ENCODE results near the gene TNNI3K. TPM values are rescaled to one million over a fixed set of nuclear protein-coding genes. Genes with fewer than 3 reads are reported as not detected.

The TNNI3K gene
- total RNA-seq, 1 experiment from 2014 or later = not detected

GRCh38 chr1:74266001-74266400, 30.8 kb downstream of the TNNI3K start:
- Histone ChIP-seq H3K9ac (ENCODE audit: low read length) (no peak overlapping the region), H3K79me2 (ENCODE audit: low read length) (no peaks in the 10 kb centered on the region), H3K36me3 (ENCODE audit: low read depth, low read length) (no peaks in the 10 kb centered on the region), H4K20me1 (ENCODE audit: low read length) (no peaks in the 10 kb centered on the region; the same call in 1 of the 2 replicates), H3K4me1 (ENCODE audit: insufficient read depth, low read length) (no peaks in the 10 kb centered on the region), H3K4me2 (ENCODE audit: low read length) (no peak overlapping the region), H3K4me3 (ENCODE audit: low read length) (no peak overlapping the region), H2AFZ (ENCODE audit: low read length) (no peak overlapping the region), H3K27me3 (ENCODE audit: low read length) (peaks cover 22% of the 10 kb centered on the region), H3K9me2 (replicated peaks; ENCODE audit: low read length) (no peaks in the 10 kb centered on the region), H3F3A (ENCODE audit: low read length, unreplicated experiment) (no peaks in the 10 kb centered on the region), H3K27ac (ENCODE audit: low read length) (no peak overlapping the region), H3K9me3 (ENCODE audit: low read length) (no peaks in the 10 kb centered on the region)
- no peak for ATAC-seq
- ChIA-PET CTCF (no interaction called here), POLR2A (ENCODE audit: unreplicated experiment) (no interaction called here)
- no peak for TF ChIP-seq CTCF (conservative IDR thresholded peaks at IDR 0.05; ENCODE audit: low read depth, low read length)
- TF ChIP-seq EZH2phosphoT487 (IDR thresholded peaks at IDR 0.05; ENCODE audit: borderline replicate concordance, low read length) = no peak
- no peak for TF ChIP-seq EZH2 (IDR thresholded peaks at IDR 0.05; ENCODE audit: low read length, unreplicated experiment)
- intact Hi-C loops (cut with micrococcal nuclease) = no loop called here
- DNase-seq = no peak
- BruUV-seq (replicated peaks) = no TSS peak

GRCh38 chr1:74271503-74271902, 36.3 kb downstream of the TNNI3K start:
- H3K27me3 ChIP-seq (ENCODE audit: low read length) = 0 out of 2 replicates have a peak, but pooled peaks cover 10% of the 10 kb centered on the region
- H4K20me1 ChIP-seq (ENCODE audit: low read length) = no peaks in the 10 kb centered on the region; the same call in 1 of the 2 replicates
- no peak overlapping the region for H3K4me2 ChIP-seq (ENCODE audit: low read length)
- no peak for DNase-seq
- POLR2A ChIA-PET (ENCODE audit: unreplicated experiment) = no interaction called here
- CTCF ChIA-PET = no interaction called here
- H3K4me3 ChIP-seq (ENCODE audit: low read length) = no peak overlapping the region
- H3K9me3 ChIP-seq (ENCODE audit: low read length) = no peaks in the 10 kb centered on the region
- H3K4me1 ChIP-seq (ENCODE audit: insufficient read depth, low read length) = no peaks in the 10 kb centered on the region
- TF ChIP-seq EZH2phosphoT487 (IDR thresholded peaks at IDR 0.05; ENCODE audit: borderline replicate concordance, low read length) (no peak), EZH2 (IDR thresholded peaks at IDR 0.05; ENCODE audit: low read length, unreplicated experiment) (no peak), CTCF (conservative IDR thresholded peaks at IDR 0.05; ENCODE audit: low read depth, low read length) (peak; percentile 26; the same call in 1 of the 2 replicates)
- H3K9ac ChIP-seq (ENCODE audit: low read length) = no peak overlapping the region
- H2AFZ ChIP-seq (ENCODE audit: low read length) = no peak overlapping the region
- no peaks in the 10 kb centered on the region for H3F3A ChIP-seq (ENCODE audit: low read length, unreplicated experiment)
- H3K9me2 ChIP-seq (replicated peaks; ENCODE audit: low read length) = no peaks in the 10 kb centered on the region
- intact Hi-C loops (cut with micrococcal nuclease) = no loop called here
- BruUV-seq (replicated peaks) = no TSS peak
- no peak for ATAC-seq
- H3K79me2 ChIP-seq (ENCODE audit: low read length) = no peaks in the 10 kb centered on the region
- no peaks in the 10 kb centered on the region for H3K36me3 ChIP-seq (ENCODE audit: low read depth, low read length)
- no peak overlapping the region for H3K27ac ChIP-seq (ENCODE audit: low read length)

GRCh38 chr1:74280642-74281396, 45.6 kb downstream of the TNNI3K start:
- CTCF ChIA-PET = no interaction called here
- Histone ChIP-seq H3K9me3 (ENCODE audit: low read length) (no peaks in the 10 kb centered on the region), H3K27me3 (ENCODE audit: low read length) (no peaks in the 10 kb centered on the region), H3K9me2 (replicated peaks; ENCODE audit: low read length) (no peaks in the 10 kb centered on the region), H3K27ac (ENCODE audit: low read length) (no peak overlapping the region), H3K4me1 (ENCODE audit: insufficient read depth, low read length) (no peaks in the 10 kb centered on the region), H3K79me2 (ENCODE audit: low read length) (no peaks in the 10 kb centered on the region), H4K20me1 (ENCODE audit: low read length) (no peaks in the 10 kb centered on the region), H2AFZ (ENCODE audit: low read length) (no peak overlapping the region), H3K9ac (ENCODE audit: low read length) (no peak overlapping the region), H3F3A (ENCODE audit: low read length, unreplicated experiment) (no peaks in the 10 kb centered on the region), H3K4me3 (ENCODE audit: low read length) (no peak overlapping the region), H3K4me2 (ENCODE audit: low read length) (no peak overlapping the region), H3K36me3 (ENCODE audit: low read depth, low read length) (no peaks in the 10 kb centered on the region)
- DNase-seq (peak; percentile 12), ATAC-seq (no peak; the same call in 1 of the 2 replicates)
- TF ChIP-seq CTCF (conservative IDR thresholded peaks at IDR 0.05; ENCODE audit: low read depth, low read length) (no peak), EZH2phosphoT487 (IDR thresholded peaks at IDR 0.05; ENCODE audit: borderline replicate concordance, low read length) (no peak), EZH2 (IDR thresholded peaks at IDR 0.05; ENCODE audit: low read length, unreplicated experiment) (no peak)
- POLR2A ChIA-PET (ENCODE audit: unreplicated experiment) = no interaction called here
- no TSS peak for BruUV-seq (replicated peaks)
- intact Hi-C loops (cut with micrococcal nuclease) = no loop called here
